Activated naive CD8-positive, alpha-beta T cell treated with anti-CD3 and anti-CD28 coated beads, Interleukin-2, amount 50 U/mL, for 24 hours (primary cell): ENCODE results near the gene IFNA8.
A peak's percentile ranks its signal among the peaks of the same experiment; 100 is the strongest.
"Not testable (repeated sequence)": the region's sequence is repeated elsewhere in the genome, so short reads cannot be mapped to it uniquely, and the experiment has no call there.

Source experiments
- ATAC-seq: fragments of 150-1000 bp; cut with Tn5 transposase; one replicate; pipeline ENCODE4 v1.10.0; 2021
- DNase-seq: peaks from one replicate; pipeline ENCODE4 v3.0.0; 2021
- H3K27ac Mint-ChIP-seq: one replicate; pipeline ENCODE4 v1.8.0; 2021; ENCODE audit warnings: mild to moderate bottlenecking, mixed read lengths
- H3K27me3 Mint-ChIP-seq: one replicate; pipeline ENCODE4 v1.8.0; 2021; ENCODE audit warnings: mixed read lengths
- H3K36me3 Mint-ChIP-seq: one replicate; pipeline ENCODE4 v1.8.0; 2021; ENCODE audit warnings: low read depth, mixed read lengths
- H3K4me1 Mint-ChIP-seq: one replicate; pipeline ENCODE4 v1.8.0; 2021; ENCODE audit warnings: mixed read lengths
- H3K4me3 Mint-ChIP-seq: one replicate; pipeline ENCODE4 v1.8.0; 2021; ENCODE audit warnings: mild to moderate bottlenecking, moderate library complexity, mixed read lengths
- H3K9me3 Mint-ChIP-seq: one replicate; pipeline ENCODE4 v1.8.0; 2021; ENCODE audit warnings: mixed read lengths

IFNA8 gene

DNA sequence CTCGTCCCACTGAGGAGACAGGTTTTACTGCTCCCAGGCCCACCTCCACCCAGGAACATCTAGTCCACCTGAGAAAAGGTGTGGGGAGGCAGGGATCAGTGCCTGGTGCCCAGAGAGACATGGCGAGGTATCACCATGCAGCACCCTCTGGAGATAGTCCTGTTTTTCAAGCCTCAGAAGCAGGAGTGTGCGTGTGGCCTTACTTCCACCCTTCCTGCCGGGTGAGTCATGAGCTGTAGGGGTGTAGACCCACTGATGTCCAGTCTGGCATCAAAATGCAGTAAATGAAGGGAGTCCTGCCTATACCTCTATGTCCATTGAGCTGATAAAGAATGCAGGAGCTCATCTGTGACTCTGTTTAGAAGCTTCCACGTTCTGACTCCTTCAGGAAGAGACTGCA is 40.4 kb downstream of the IFNA8 start:
- H3K4me1 Mint-ChIP-seq, H3K27me3 Mint-ChIP-seq, H3K9me3 Mint-ChIP-seq, ATAC-seq, H3K4me3 Mint-ChIP-seq, DNase-seq, H3K27ac Mint-ChIP-seq, H3K36me3 Mint-ChIP-seq: not testable (repeated sequence)

DNA sequence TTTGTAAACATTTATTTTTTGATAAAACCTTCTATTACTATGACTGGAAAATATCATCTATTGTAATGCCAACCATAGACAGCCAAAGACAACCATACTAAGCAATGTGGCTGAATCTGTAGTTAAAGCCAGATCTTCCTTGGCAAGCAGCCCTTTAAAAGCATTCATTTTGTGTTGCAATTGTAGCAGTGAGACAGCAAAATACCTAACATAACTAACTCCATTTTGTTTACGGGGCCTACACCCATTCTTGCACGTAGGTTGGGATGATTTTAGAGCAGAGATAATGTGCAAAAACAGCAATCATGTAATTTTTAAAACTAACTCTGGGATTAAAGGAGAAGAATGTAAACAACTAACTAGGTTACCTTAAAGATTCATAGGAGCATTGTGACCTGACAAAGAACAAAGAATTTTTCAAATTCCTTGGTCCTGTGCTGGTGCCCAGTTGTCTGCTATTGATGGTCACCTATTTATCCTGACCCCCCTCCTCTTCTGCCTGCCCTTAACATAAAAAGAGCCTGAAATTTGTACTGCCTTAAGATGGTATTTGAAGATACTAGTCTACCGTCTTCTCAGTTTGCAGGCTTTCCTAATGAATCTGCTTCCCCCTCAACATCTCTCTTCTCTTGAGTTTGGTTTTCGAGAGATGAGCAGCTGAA is 41.9 kb downstream of the IFNA8 start:
- Mint-ChIP-seq H3K27me3 (peaks cover 12% of the 10 kb centered on the region), H3K36me3 (no peaks in the 10 kb centered on the region), H3K4me1 (peaks cover 2% of the 10 kb centered on the region), H3K4me3 (no peak overlapping the region), H3K27ac (no peak overlapping the region), H3K9me3 (no peaks in the 10 kb centered on the region)
- ATAC-seq (no peak), DNase-seq (no peak)

DNA sequence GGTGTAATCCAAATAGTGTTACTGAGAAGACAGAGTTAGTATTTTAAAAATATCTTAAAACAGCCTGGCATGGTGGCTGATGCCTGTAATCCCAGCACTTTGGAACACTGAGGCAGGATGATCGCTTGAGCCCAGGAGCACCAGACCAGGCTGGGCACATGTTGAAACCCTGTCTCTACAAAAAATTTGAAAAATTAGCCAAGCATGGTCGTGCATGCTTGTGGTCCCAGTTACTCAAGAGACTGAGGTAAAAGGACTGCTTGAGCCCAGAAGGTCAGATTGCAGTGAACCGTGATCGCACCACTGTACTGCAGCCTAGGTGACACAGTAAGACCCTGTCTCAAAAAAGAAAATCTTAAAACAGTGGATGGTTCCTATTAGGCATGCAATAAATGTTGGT is 43.8 kb downstream of the IFNA8 start:
- no peak overlapping the region for H3K4me3 Mint-ChIP-seq
- no peak for ATAC-seq
- no peak overlapping the region for H3K27ac Mint-ChIP-seq
- no peak for DNase-seq
- no peaks in the 10 kb centered on the region for H3K36me3 Mint-ChIP-seq
- peaks cover 13% of the 10 kb centered on the region for H3K27me3 Mint-ChIP-seq
- no peaks in the 10 kb centered on the region for H3K9me3 Mint-ChIP-seq
- H3K4me1 Mint-ChIP-seq, result peaks cover under 1% of the 10 kb centered on the region

DNA sequence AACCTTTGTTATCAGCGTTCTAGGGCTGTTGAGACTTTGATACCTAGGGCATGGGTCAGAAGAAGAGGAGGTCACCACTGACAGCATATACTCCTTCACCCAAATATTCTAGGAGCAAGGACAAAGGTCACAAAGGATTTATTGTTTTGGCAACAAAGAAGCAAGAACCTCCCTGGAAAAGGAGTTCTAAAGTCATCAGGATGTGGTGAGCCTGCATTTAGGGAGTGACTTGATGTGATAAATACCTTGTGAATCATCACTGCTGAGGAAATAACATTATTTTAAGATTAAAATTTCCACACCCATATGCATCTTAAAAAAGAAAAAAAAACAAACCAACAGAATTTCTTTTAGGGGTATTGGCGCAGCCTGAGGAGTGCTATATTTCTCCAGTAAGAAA is 45.2 kb downstream of the IFNA8 start:
- DNase-seq (no peak), ATAC-seq (no peak)
- no peaks in the 10 kb centered on the region for H3K36me3 Mint-ChIP-seq
- no peaks in the 10 kb centered on the region for H3K4me1 Mint-ChIP-seq
- H3K27me3 Mint-ChIP-seq, result peaks cover 20% of the 10 kb centered on the region
- no peak overlapping the region for H3K27ac Mint-ChIP-seq
- H3K4me3 Mint-ChIP-seq, result no peak overlapping the region
- H3K9me3 Mint-ChIP-seq, result no peaks in the 10 kb centered on the region

DNA sequence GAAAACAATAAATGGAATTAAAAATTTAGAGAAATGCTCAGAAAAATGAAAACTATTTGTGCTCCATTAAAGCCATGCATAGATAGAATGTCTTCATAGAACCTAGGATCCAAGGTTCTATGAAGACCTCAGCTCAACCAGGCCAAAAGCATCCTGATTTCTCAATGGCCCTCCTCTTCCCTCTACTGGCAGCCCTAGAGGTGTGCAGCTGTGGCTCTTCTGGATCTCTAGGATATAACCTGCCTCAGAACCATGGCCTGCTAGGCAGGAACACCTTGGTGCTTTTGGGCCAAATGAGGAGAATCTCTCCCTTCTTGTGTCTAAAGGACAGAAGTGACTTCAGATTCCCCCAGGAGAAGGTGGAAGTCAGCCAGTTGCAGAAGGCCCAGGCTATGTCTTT is 46.4 kb downstream of the IFNA8 start:
- Mint-ChIP-seq H3K9me3 (no peaks in the 10 kb centered on the region), H3K27ac (no peak overlapping the region), H3K4me3 (no peak overlapping the region), H3K4me1 (no peaks in the 10 kb centered on the region), H3K36me3 (no peaks in the 10 kb centered on the region), H3K27me3 (peaks cover 20% of the 10 kb centered on the region)
- DNase-seq (peak; percentile 11), ATAC-seq (peak; percentile 66)
